ENCODE results near the gene TXNIP.

Gene TXNIP

DNA sequence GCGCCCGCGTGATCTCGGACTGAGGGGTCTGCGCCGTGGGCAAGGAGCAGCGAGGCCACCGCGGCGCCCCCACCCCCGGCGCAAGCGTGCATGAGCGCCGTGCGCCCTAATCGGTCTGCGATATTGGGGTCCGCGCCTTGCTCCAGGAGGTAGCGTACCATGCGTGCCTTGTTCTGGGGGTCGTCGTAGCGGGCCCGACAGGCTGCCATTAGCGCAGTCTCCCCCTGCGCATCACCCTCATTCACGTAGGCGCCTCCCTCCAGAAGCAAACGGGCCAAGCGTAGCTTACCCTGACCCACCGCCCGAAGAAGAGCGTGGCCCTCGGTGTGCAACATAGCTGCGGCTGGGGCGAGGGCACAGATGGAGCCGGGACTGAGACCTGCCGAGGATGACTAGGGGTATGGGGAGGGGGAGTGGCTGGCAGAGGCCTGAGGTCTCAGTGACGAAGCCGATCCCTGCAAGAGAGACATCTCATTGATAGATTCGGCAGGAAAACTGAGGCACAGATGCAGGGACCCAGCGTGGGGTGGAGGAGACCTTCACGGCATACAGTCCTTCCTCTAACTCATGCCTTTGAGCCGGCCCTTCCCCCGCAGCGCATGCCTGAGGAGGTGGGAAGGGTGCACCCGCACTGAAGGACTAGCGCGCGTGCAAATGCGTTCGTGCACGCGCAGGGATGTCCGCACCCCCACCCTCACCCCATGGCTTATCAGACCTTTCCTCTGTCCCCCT is 34.8 kb downstream of the TXNIP start:
- peak; percentile 13 to 29 (median 20) for DNase-seq

GRCh38 chr1:145961109-145961424 is 35.3 kb downstream of the TXNIP start:
- no peak for DNase-seq

GRCh38 chr1:145960468-145961108 is 35.8 kb downstream of the TXNIP start:
- peak in 2 of 4 experiments; percentile 18 to 44 for DNase-seq

DNA sequence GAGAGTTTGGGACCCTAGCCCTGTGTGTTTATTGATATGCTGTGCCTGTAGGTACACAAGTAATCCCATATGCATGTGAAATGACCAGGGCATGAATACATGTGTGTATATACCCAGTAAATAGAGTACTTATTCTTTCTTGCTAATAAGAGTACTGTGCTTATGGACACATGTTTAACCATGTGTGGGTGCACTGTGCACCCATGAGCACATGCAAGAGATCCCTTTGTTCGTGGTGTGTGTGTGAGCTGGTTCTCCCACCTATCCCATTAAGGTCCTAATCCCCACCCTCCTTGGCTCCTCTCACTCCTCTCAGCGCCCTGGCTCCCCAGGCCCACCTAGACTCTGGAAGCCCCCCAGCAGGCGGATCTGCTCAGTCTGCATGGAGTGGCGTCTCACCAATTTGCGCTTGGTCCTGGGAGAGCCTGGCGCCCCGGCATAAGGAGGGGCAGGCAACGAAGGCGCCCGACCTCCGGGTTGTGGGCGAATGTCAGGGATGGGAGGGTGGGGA is 36.4 kb downstream of the TXNIP start:
- DNase-seq, result no peak

DNA sequence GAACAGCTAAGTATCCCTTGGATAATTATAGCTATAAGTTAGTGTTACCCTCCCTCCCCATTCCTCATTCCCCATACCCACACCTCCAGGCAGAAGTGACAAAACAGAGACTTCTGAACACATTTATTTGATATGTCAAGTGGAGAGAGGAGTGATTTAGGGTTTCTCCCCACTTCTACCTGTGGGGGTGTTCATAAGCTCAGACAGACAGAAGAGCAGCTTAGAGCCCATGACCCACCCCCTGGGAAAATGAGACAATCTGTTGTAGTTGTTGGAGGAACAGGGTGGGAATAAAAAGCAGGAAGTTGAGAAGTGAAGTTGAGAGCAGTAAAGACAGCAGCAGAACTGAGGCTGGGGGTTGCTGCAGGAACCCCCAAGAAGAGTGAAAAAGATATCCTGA is 37.0 kb downstream of the TXNIP start:
- no peak for DNase-seq

DNA sequence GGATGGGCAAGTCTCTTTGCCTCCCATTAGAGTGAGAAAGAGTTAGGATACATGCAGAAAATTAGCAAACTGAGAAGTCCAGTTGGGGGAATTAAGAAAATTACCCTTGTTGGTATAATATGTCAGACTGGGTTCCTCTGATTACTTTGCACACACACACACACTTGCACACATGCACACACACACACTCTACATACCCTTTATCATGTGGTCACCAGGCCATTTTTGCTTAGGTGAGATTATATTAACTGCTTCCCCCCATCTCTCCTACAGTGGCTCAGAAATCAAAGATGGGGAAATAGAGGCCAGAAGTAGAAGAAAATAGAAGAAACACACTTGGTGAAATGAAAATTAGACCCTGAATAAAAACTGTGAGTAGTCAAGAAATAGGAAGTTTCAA is 37.6 kb downstream of the TXNIP start:
- DNase-seq, result no peak

GRCh38 chr1:145957443-145958319 is 38.7 kb downstream of the TXNIP start, which contains the start of gene LIX1L:
Gene LIX1L, minus strand, starts transcription at chr1:145958017. Its CDS starts 90 bp downstream, at chr1:145957927.
- peak; percentile 72 to 92 (median 82) for DNase-seq

DNA sequence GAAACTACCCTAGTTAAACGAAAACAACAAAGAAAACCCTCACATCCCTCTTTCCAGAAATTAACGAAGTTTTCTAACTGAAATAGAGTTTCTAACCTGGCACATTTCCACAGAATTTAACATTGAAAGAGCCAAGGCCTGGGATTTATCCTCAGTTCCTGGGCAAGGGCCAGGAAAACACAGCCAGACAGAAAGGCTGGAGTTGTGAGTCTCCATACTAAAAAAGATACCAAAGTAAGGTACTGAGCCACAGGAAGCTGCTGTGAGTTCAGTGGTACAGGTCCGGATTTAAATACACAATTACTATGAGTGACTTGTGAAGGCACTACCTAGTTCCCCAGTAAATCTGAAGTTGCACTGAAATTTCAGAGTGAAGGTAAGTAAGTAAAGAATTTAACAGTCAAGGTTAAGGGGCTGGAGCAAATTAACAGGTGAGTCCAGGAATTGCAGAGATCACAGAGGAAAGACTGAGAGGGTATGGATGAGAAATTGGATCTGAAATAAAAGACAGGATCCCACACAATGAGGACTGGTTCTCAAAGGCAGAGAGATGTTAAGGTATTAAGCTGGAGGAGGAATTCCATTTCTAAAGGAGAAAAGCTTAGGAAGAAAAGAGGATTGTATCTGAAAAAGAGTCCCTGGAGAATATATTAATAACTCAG is 39.5 kb downstream of the TXNIP start:
- no peak for DNase-seq

- DNase-seq, result no peak
These were observed 40.0 kb downstream of the TXNIP start for GRCh38 chr1:145956361-145956760.

GRCh38 chr1:145955436-145955835 is 40.9 kb downstream of the TXNIP start:
- DNase-seq, result no peak

- DNase-seq, result no peak
These were observed 42.5 kb downstream of the TXNIP start for GRCh38 chr1:145953861-145954260.

GRCh38 chr1:145952903-145953302 is 43.5 kb downstream of the TXNIP start:
- DNase-seq, result no peak

DNA sequence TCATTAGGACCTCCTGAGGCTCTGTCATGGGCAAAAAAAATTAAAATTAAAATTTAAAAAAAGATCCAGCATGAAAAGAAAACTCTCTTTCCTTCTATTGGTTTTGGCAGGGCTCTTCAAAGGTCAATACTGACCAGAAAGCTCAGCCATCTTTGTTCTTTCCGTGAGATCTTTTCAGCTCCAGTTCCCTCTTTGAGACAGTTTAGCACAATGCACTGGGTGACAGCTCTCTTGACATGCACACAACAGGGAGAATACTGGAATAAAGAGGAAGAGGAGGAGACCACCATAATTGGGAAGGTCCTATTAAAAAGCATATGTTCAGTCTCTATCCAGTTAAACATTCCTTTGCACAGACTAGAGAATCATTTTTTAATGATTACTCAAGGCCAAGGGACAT is 44.9 kb downstream of the TXNIP start:
- DNase-seq, result no peak

- DNase-seq, result no peak
These were observed 47.2 kb downstream of the TXNIP start for GRCh38 chr1:145949219-145949618.

DNA sequence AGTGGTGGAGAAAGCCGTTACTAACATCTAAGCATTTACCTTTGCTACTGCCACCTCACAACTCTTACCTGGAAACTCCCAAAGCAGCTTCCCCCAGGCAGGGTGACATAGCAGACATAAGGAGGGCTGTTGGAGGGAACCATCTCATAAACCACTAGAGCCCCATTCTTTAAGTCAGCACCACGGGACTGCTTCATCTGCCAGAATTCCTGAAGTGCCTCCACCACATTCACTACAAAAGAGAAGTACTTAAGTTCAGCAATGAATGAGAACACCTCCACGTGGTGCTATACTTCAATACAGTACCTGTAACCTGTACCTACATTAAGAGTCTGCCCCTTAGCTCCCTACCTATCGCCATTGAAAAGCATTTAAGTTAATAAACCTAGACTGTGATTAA is 48.8 kb downstream of the TXNIP start:
- no peak for DNase-seq

DNA sequence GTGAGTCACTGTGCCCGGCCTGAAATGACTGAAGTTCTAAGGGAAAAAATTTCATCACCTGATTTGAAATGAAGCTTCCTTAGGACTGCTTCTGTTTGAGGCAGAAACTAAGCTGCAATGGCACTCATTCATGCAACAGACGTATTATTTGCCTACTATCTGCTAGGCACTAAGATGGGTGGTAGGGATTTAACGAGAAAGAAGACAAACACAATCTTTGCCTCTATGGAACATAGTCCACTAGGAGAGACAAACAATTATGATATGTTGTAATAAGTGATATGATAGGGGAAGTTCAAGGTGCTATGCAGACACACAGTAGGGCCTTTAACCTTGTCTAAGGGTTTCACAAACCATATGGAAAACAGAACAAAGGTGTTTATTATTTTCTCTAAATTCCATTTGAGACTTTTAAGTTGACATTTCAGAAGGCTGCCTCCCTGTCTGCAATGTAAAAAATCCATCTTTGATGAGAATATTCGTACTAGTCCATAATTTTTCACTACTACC is 49.8 kb downstream of the TXNIP start:
- no peak for DNase-seq

- no peak for DNase-seq
These were observed 51.8 kb downstream of the TXNIP start for GRCh38 chr1:145944532-145944931.

DNA sequence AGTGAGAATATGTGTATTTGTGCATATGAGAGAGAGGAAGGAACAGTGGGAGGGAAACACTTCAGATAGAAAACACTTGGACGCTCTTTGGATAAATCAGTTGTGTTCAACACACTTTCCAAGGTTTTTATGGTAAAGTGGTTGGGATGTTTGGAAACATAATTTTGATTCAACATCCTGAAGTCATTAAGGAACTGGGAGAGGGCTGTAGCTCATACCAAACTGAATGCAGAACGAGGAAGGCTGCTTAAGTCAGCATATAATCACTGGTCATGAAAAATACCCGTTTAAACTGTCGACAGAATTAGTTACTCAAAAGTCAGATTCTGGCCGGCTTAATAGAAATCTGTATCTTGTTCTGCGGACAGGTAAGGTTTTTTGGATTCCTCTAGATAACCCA is 53.5 kb downstream of the TXNIP start:
- no peak for DNase-seq

All from activated naive CD4-positive, alpha-beta T cell (primary cell).